GM18526 (cell line): ENCODE measurements around the gene MUC5B.

Source experiments
- POLR2A ChIP-seq: IDR thresholded peaks from 3 replicates; pipeline ENCODE4 v1.6.1; 2011; ENCODE audit not compliant: insufficient read length; ENCODE audit errors: extremely low read depth

MUC5B gene

GRCh38 chr11:1262172-1263006, 39.5 kb downstream of the MUC5B start:
- peak; percentile 77 for TF ChIP-seq POLR2A

DNA sequence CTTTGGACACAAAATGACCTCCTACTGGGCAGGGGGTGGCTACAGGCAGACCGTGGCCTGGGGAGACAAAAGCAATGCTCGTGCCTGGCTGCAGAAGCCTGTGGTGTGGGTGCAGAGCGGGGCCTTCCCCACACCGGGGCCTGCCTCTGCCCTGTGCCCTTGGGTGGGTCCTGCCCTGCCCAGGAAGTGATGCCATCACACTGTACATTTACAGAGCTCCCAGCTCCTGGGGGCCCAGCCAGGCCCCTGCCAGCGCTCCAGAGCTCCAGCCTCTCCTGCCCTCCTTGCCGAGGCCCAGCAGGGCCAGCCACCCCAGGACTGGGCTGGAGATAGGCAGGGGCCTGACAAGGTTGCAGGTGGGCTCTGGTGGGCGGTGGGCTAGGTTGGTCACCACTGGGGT, 40.1 kb downstream of the MUC5B start:
- no peak for TF ChIP-seq POLR2A

GRCh38 chr11:1267441-1268100, 44.7 kb downstream of the MUC5B start:
- no peak for TF ChIP-seq POLR2A

DNA sequence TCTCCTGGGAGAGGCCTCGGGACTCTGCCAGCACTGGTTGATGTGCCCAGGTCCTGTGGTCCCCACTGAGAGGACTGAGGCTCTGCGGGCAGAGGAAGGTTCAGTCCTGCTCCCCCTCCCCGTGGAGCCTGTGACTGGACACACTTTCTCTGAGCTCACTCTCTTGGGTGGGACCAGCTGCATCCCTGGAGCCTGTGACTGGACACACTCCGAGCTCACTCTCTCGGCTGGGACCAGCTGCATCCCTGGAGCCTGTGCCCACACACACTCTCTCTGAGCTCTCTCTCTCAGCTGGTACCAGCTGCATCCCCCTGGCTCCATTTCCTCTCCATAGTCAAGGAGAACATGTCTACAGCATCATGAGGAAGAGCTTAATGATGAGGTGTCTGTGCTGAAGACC, 47.1 kb downstream of the MUC5B start:
- TF ChIP-seq POLR2A, result no peak

DNA sequence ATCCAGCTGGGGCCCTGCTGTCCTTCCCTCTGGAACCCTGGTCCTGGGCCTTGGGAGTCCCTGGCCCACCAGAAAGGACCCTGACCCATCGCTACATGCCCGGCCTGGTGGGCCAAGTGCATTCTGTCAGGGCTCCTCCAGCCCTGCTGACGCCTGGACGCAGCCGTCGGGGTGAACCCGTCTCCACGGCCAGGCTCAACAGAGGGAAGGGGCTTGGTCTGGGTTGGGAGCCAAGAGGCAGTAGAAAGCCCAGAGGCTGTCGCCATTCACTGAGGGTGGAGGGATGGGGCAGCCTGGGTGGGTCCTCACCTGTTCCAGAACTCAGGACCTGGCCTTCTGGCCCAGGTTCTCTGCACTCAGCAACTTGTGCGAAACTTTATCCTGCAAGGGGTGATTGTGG, 47.6 kb downstream of the MUC5B start:
- TF ChIP-seq POLR2A, result no peak

- TF ChIP-seq POLR2A, result no peak
Measured at GRCh38 chr11:1271002-1271401, 48.1 kb downstream of the MUC5B start.

DNA sequence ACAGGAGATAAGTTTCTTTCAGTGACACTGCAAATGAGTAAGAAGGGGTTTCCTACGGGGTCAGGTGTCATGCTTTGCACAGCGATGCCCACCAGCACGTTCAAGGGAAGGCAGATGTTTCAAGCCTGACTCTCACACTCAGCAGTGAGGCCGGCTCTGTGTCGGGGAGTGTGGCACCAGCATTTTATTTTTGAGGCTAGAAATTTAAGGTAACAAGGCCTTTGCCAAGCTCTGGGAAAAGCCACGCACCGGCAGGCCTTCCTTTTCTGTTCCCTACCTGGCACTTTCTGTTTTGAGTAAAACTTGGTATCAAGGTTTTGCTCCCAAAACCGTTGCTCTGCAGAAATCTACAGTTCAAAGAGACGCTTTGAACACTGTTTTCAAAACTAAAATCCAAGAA, 48.5 kb downstream of the MUC5B start:
- no peak for TF ChIP-seq POLR2A

- no peak for TF ChIP-seq POLR2A
Measured at GRCh38 chr11:1271927-1272326, 49.1 kb downstream of the MUC5B start.

DNA sequence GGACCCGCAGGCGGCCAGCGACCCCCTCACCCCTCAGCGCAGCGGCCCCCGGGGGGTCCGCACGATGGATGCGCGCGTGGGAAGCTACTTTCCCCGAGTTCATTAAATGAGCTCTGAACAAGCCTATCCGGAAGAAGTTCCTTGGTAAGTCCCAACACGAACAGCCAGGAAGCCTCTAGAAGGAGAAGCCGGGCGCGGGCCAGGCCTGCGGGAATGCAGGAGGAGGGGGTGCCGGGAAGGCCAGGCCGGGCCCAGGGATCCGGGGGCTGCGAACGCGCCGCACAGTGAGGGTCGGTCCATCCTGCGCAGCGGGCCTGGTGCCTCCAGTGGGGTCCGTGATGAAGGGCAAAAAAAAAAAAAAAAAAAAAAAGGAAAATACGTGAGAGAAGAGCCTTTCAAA, 49.7 kb downstream of the MUC5B start:
- no peak for TF ChIP-seq POLR2A

DNA sequence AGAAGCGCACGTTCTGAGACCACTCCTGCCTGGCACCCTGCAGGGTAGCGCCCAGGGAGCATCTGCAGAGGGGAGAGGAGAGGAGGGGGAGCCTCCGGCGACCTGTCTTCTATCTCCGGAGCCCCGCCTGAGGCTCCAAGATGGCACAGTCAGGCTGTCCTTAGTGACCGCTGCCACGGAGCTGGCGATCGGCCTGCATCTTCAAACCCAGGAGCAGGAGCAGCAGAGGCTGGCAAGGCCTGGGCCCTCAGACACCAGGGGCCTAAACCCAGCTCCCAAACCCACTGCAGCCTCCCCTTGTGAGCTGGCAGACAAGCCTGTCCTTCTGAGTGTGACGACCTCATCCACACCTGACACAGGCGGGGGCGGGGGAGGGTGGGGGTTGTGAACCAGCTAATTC, 51.6 kb downstream of the MUC5B start:
- TF ChIP-seq POLR2A, result no peak

DNA sequence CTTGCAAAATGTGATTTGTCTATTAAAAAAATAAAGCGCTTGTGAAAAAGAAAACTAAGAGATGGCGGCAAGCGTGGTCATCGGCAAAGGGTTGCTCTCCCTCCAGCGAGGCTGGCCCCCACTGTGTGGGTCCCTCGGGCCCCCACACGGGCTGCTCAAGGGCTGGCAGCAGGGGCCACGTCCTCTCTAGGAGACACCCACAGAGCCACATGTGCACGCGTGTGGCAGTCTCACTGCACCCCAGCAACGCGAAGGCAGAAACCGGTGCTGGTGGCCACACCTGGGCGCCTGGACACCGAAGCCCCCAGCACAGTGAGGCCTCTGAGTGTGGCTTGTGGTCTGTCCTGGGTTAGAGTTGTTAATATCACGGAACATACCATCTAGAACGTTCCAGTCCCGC, 52.2 kb downstream of the MUC5B start:
- no peak for TF ChIP-seq POLR2A

DNA sequence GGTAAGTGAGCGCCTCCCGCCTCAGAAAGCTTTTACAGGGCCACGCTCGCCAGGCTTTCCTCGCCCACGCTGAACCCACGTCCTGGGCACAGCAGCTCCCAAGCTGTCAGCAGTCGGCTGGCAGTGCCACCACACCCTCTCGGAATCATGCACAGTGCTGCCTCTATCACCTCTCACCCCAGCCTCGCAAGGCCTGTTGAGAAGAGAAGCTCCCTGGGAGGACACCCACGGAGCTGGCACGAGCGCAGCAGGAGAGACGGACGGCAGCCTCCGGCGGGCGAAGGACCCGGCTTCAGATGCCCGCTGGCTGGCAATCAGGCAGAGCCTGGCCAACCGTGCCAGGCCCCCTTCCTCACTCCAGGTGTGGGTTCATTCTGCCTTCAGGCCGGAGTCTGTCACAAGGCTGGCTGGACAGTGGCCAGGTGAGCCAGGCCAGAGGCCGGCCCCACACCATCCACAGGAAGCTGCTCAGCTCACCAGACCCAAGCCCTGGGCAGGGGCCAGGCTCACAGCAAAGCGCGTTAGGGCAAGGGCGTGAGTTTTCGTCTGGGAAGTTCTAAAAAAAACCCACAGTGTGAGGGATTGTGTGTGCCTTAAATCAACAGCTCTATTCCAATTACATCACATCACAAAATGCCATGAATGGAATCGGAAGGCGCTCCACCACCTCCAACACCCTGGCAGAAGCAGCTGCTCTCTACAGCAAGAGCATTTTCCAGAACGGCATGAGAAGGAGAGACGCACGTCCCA, 53.4 kb downstream of the MUC5B start:
- TF ChIP-seq POLR2A, result no peak

- no peak for TF ChIP-seq POLR2A
Measured at GRCh38 chr11:1276866-1277615, 54.2 kb downstream of the MUC5B start.

GRCh38 chr11:1277936-1278512, 55.2 kb downstream of the MUC5B start:
- no peak for TF ChIP-seq POLR2A

DNA sequence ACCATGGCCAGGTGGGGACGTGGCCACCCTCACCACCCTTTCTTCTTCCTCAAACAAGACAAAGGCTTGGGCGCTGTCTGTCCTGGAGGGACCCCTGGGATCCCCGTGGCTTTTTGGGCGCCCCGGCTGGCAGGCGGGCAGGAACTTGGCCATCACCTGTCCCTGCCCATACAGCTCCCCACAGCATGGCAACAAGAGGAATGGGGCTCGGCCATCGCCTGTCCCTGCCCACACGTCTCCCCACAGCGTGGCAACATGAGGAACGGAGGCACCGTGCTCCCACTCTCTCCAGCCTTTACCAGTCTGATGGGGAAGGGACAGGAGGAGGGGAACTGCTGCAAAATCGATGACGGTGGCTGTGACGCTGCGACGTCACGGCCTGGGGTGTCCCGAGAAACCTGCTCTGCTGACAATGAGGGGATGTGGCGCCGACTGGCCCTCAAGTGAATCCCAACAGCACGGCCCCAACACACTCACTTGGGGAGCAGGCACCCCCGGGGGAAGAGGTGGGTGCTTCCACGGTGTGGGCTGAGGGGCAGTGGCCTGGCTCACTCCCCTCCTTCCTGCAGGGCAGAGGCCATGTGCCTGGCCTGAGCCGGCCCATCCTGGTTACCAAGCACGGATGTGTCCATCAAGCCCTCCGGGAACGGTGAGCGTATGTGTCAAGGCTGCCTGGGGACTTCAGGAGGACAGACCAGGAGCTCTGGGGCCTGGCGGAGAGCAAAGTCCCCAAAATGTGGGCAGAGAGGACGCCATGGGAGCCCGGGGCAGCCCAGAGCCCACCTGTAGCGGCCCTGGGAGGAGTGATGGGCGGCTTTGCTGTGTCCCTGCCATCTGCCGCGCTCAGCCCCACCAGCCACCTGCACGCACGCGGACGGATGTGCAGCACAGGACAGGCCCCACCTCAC, 56.2 kb downstream of the MUC5B start:
- TF ChIP-seq POLR2A, result no peak
